Measurements from ENCODE around the gene CAP1.
"Not testable (repeated sequence)": the region's sequence is repeated elsewhere in the genome, so short reads cannot be mapped to it uniquely, and the experiment has no call there.

Gene CAP1

GRCh38 chr1:40032240-40032891 is 8.2 kb upstream of the CAP1 start:
- H3K9ac ChIP-seq (ENCODE audit: low read length), result no peak overlapping the region
- no peaks in the 10 kb centered on the region for H4K20me1 ChIP-seq (ENCODE audit: insufficient read depth, low read length)
- no peak for TF ChIP-seq EZH2phosphoT487 (IDR thresholded peaks at IDR 0.05; ENCODE audit: low read length)
- TF ChIP-seq CTCF (IDR thresholded peaks at IDR 0.05; ENCODE audit: low read length), result peak; percentile 88
- no peak overlapping the region for H3K4me2 ChIP-seq (ENCODE audit: low read depth, low read length)
- H3K79me2 ChIP-seq (ENCODE audit: low read length), result no peaks in the 10 kb centered on the region
- H2AFZ ChIP-seq (ENCODE audit: low read length), result no peak overlapping the region
- H3F3A ChIP-seq (ENCODE audit: insufficient read depth, low read length), result no peaks in the 10 kb centered on the region
- no peaks in the 10 kb centered on the region for H3K9me3 ChIP-seq (replicated peaks; ENCODE audit: insufficient read depth, low read length)
- H3K27ac ChIP-seq (ENCODE audit: low read length), result no peak overlapping the region
- H3K4me3 ChIP-seq (ENCODE audit: low read length), result no peak overlapping the region
- no peaks in the 10 kb centered on the region for H3K9me2 ChIP-seq (replicated peaks; ENCODE audit: insufficient read depth, low read length)
- peak; percentile 74 for DNase-seq
- H3K27me3 ChIP-seq (replicated peaks; ENCODE audit: insufficient read depth, low read length), result no peaks in the 10 kb centered on the region
- H3K4me1 ChIP-seq (ENCODE audit: low read length), result peaks cover 10% of the 10 kb centered on the region
- H3K36me3 ChIP-seq (replicated peaks; ENCODE audit: insufficient read depth, low read length), result no peaks in the 10 kb centered on the region

- Histone ChIP-seq H2AFZ (ENCODE audit: low read length) (peak overlapping the region; percentile 19), H3K4me3 (ENCODE audit: low read length) (no peak overlapping the region), H3K27ac (ENCODE audit: low read length) (no peak overlapping the region), H3K4me1 (ENCODE audit: low read length) (peaks cover 22% of the 10 kb centered on the region), H3K4me2 (ENCODE audit: low read depth, low read length) (no peak overlapping the region), H3K9ac (ENCODE audit: low read length) (no peak overlapping the region), H3K27me3 (replicated peaks; ENCODE audit: insufficient read depth, low read length) (no peaks in the 10 kb centered on the region), H3K9me3 (replicated peaks; ENCODE audit: insufficient read depth, low read length) (no peaks in the 10 kb centered on the region), H3K9me2 (replicated peaks; ENCODE audit: insufficient read depth, low read length) (no peaks in the 10 kb centered on the region), H3K36me3 (replicated peaks; ENCODE audit: insufficient read depth, low read length) (no peaks in the 10 kb centered on the region), H4K20me1 (ENCODE audit: insufficient read depth, low read length) (no peaks in the 10 kb centered on the region), H3F3A (ENCODE audit: insufficient read depth, low read length) (peaks cover 14% of the 10 kb centered on the region), H3K79me2 (ENCODE audit: low read length) (no peaks in the 10 kb centered on the region)
- DNase-seq, result no peak
- TF ChIP-seq CTCF (IDR thresholded peaks at IDR 0.05; ENCODE audit: low read length) (no peak), EZH2 (optimal IDR thresholded peaks at IDR 0.05; ENCODE audit: low read depth, low read length) (no peak), EZH2phosphoT487 (IDR thresholded peaks at IDR 0.05; ENCODE audit: low read length) (no peak)
Measured at GRCh38 chr1:40034869-40035268, 5.7 kb upstream of the CAP1 start.

GRCh38 chr1:40036574-40036973 is 4.0 kb upstream of the CAP1 start:
- Histone ChIP-seq H3K9ac (ENCODE audit: low read length) (no peak overlapping the region), H3K79me2 (ENCODE audit: low read length) (peaks cover 11% of the 10 kb centered on the region), H2AFZ (ENCODE audit: low read length) (no peak overlapping the region), H3K27me3 (replicated peaks; ENCODE audit: insufficient read depth, low read length) (no peaks in the 10 kb centered on the region), H3F3A (ENCODE audit: insufficient read depth, low read length) (peaks cover 17% of the 10 kb centered on the region), H4K20me1 (ENCODE audit: insufficient read depth, low read length) (no peaks in the 10 kb centered on the region), H3K4me2 (ENCODE audit: low read depth, low read length) (no peak overlapping the region), H3K4me1 (ENCODE audit: low read length) (peaks cover 22% of the 10 kb centered on the region), H3K9me2 (replicated peaks; ENCODE audit: insufficient read depth, low read length) (no peaks in the 10 kb centered on the region), H3K9me3 (replicated peaks; ENCODE audit: insufficient read depth, low read length) (no peaks in the 10 kb centered on the region), H3K27ac (ENCODE audit: low read length) (no peak overlapping the region), H3K4me3 (ENCODE audit: low read length) (no peak overlapping the region), H3K36me3 (replicated peaks; ENCODE audit: insufficient read depth, low read length) (no peaks in the 10 kb centered on the region)
- no peak for DNase-seq
- TF ChIP-seq CTCF (IDR thresholded peaks at IDR 0.05; ENCODE audit: low read length), result no peak
- no peak for TF ChIP-seq EZH2 (optimal IDR thresholded peaks at IDR 0.05; ENCODE audit: low read depth, low read length)

GRCh38 chr1:40037254-40037653 is 3.3 kb upstream of the CAP1 start:
- not testable (repeated sequence) for H3K36me3 ChIP-seq (replicated peaks; ENCODE audit: insufficient read depth, low read length); DNase-seq; H3K27ac ChIP-seq (ENCODE audit: low read length); H3K27me3 ChIP-seq (replicated peaks; ENCODE audit: insufficient read depth, low read length); H4K20me1 ChIP-seq (ENCODE audit: insufficient read depth, low read length); H3K9ac ChIP-seq (ENCODE audit: low read length); H2AFZ ChIP-seq (ENCODE audit: low read length); H3K9me2 ChIP-seq (replicated peaks; ENCODE audit: insufficient read depth, low read length); H3K4me2 ChIP-seq (ENCODE audit: low read depth, low read length); H3K9me3 ChIP-seq (replicated peaks; ENCODE audit: insufficient read depth, low read length); H3K4me3 ChIP-seq (ENCODE audit: low read length)
- Histone ChIP-seq H3K79me2 (ENCODE audit: low read length) (peaks cover 17% of the 10 kb centered on the region), H3K4me1 (ENCODE audit: low read length) (peaks cover 25% of the 10 kb centered on the region), H3F3A (ENCODE audit: insufficient read depth, low read length) (peaks cover 17% of the 10 kb centered on the region)
